ENCODE measurements around the gene DCDC2C.

DCDC2C gene

GRCh38 chr2:3742743-3743508 lies 39.6 kb downstream of the DCDC2C start:
- no peaks in the 10 kb centered on the region for H3K27me3 ChIP-seq (ENCODE audit: insufficient read depth, low read length, poor library complexity, severe bottlenecking)
- H3K4me1 ChIP-seq (ENCODE audit: insufficient read depth, low read length, poor library complexity, severe bottlenecking) = no peaks in the 10 kb centered on the region
- no peaks in the 10 kb centered on the region for H3F3A ChIP-seq (ENCODE audit: low read depth)
- H3K4me3 ChIP-seq (ENCODE audit: low read length, poor library complexity, severe bottlenecking) = no peak overlapping the region
- no peak overlapping the region for H3K9ac ChIP-seq (ENCODE audit: low read depth, low read length, poor library complexity, severe bottlenecking)
- no peaks in the 10 kb centered on the region for H3K79me2 ChIP-seq (ENCODE audit: insufficient read depth, low read length)
- no peaks in the 10 kb centered on the region for H3K9me2 ChIP-seq (replicated peaks; ENCODE audit: low read depth, low read length)
- H3K9me3 ChIP-seq (ENCODE audit: insufficient read depth, low read depth, low read length) = no peaks in the 10 kb centered on the region
- TF ChIP-seq CTCF (conservative IDR thresholded peaks at IDR 0.05; ENCODE audit: low read length) (no peak), EZH2phosphoT487 (IDR thresholded peaks at IDR 0.05; ENCODE audit: borderline replicate concordance) (no peak)
- no peaks in the 10 kb centered on the region for H3K36me3 ChIP-seq (ENCODE audit: insufficient read depth, low read length)
- H4K20me1 ChIP-seq (ENCODE audit: insufficient read depth, low read length, poor library complexity, severe bottlenecking) = no peaks in the 10 kb centered on the region
- H2AFZ ChIP-seq (ENCODE audit: low read length) = no peak overlapping the region
- no peak overlapping the region for H3K4me2 ChIP-seq (ENCODE audit: low read depth, low read length, poor library complexity, severe bottlenecking)

GRCh38 chr2:3743951-3744555 lies 40.7 kb downstream of the DCDC2C start:
- H3K9me2 ChIP-seq (replicated peaks; ENCODE audit: low read depth, low read length) = no peaks in the 10 kb centered on the region
- no peak overlapping the region for H3K9ac ChIP-seq (ENCODE audit: low read depth, low read length, poor library complexity, severe bottlenecking)
- H3K27me3 ChIP-seq (ENCODE audit: insufficient read depth, low read length, poor library complexity, severe bottlenecking) = no peaks in the 10 kb centered on the region
- no peaks in the 10 kb centered on the region for H3K4me1 ChIP-seq (ENCODE audit: insufficient read depth, low read length, poor library complexity, severe bottlenecking)
- H4K20me1 ChIP-seq (ENCODE audit: insufficient read depth, low read length, poor library complexity, severe bottlenecking) = no peaks in the 10 kb centered on the region
- no peaks in the 10 kb centered on the region for H3K36me3 ChIP-seq (ENCODE audit: insufficient read depth, low read length)
- no peak overlapping the region for H3K4me3 ChIP-seq (ENCODE audit: low read length, poor library complexity, severe bottlenecking)
- no peaks in the 10 kb centered on the region for H3K79me2 ChIP-seq (ENCODE audit: insufficient read depth, low read length)
- H3K4me2 ChIP-seq (ENCODE audit: low read depth, low read length, poor library complexity, severe bottlenecking) = no peak overlapping the region
- H3K9me3 ChIP-seq (ENCODE audit: insufficient read depth, low read depth, low read length) = no peaks in the 10 kb centered on the region
- TF ChIP-seq CTCF (conservative IDR thresholded peaks at IDR 0.05; ENCODE audit: low read length) (no peak), EZH2phosphoT487 (IDR thresholded peaks at IDR 0.05; ENCODE audit: borderline replicate concordance) (no peak)
- H3F3A ChIP-seq (ENCODE audit: low read depth) = no peaks in the 10 kb centered on the region
- no peak overlapping the region for H2AFZ ChIP-seq (ENCODE audit: low read length)

GRCh38 chr2:3745920-3746319 lies 42.5 kb downstream of the DCDC2C start:
- Histone ChIP-seq H2AFZ (ENCODE audit: low read length) (no peak overlapping the region), H3F3A (ENCODE audit: low read depth) (no peaks in the 10 kb centered on the region), H3K4me3 (ENCODE audit: low read length, poor library complexity, severe bottlenecking) (no peak overlapping the region), H3K4me1 (ENCODE audit: insufficient read depth, low read length, poor library complexity, severe bottlenecking) (no peaks in the 10 kb centered on the region), H3K27me3 (ENCODE audit: insufficient read depth, low read length, poor library complexity, severe bottlenecking) (no peaks in the 10 kb centered on the region), H4K20me1 (ENCODE audit: insufficient read depth, low read length, poor library complexity, severe bottlenecking) (no peaks in the 10 kb centered on the region), H3K4me2 (ENCODE audit: low read depth, low read length, poor library complexity, severe bottlenecking) (no peak overlapping the region), H3K9me2 (replicated peaks; ENCODE audit: low read depth, low read length) (no peaks in the 10 kb centered on the region), H3K9me3 (ENCODE audit: insufficient read depth, low read depth, low read length) (no peaks in the 10 kb centered on the region), H3K79me2 (ENCODE audit: insufficient read depth, low read length) (no peaks in the 10 kb centered on the region), H3K9ac (ENCODE audit: low read depth, low read length, poor library complexity, severe bottlenecking) (no peak overlapping the region), H3K36me3 (ENCODE audit: insufficient read depth, low read length) (no peaks in the 10 kb centered on the region)
- TF ChIP-seq CTCF (conservative IDR thresholded peaks at IDR 0.05; ENCODE audit: low read length) (no peak), EZH2phosphoT487 (IDR thresholded peaks at IDR 0.05; ENCODE audit: borderline replicate concordance) (no peak)
